ENCODE results near the gene FCHSD2. TPM values are rescaled to one million over a fixed set of nuclear protein-coding genes. Genes with fewer than 3 reads are reported as not detected.
"Not testable (repeated sequence)": the region's sequence is repeated elsewhere in the genome, so short reads cannot be mapped to it uniquely, and the experiment has no call there.

FCHSD2 gene
- total RNA-seq, 2 donors from 2014 or later: 21.7 to 22.3 TPM

GRCh38 chr11:73147771-73148681, 5.9 kb upstream of the FCHSD2 start:
- no peak overlapping the region for H3K4me3 Mint-ChIP-seq
- H3K4me1 Mint-ChIP-seq: peaks cover 20% of the 10 kb centered on the region
- no peaks in the 10 kb centered on the region for H3K27me3 Mint-ChIP-seq
- peak; percentile 61 for ATAC-seq (replicated peaks)
- peak overlapping the region; percentile 67 for H3K27ac Mint-ChIP-seq
- no peaks in the 10 kb centered on the region for H3K9me3 Mint-ChIP-seq
- H3K36me3 Mint-ChIP-seq (ENCODE audit: low read depth): no peaks in the 10 kb centered on the region

- no peak overlapping the region for H3K4me3 Mint-ChIP-seq
- H3K27me3 Mint-ChIP-seq: no peaks in the 10 kb centered on the region
- H3K36me3 Mint-ChIP-seq (ENCODE audit: low read depth): no peaks in the 10 kb centered on the region
- no peak for ATAC-seq (replicated peaks)
- H3K9me3 Mint-ChIP-seq: no peaks in the 10 kb centered on the region
- peaks cover 15% of the 10 kb centered on the region for H3K4me1 Mint-ChIP-seq
- peak overlapping the region; percentile 82 for H3K27ac Mint-ChIP-seq
Observed at GRCh38 chr11:73145986-73146575, 4.0 kb upstream of the FCHSD2 start.

GRCh38 chr11:73143126-73143838, 1.2 kb upstream of the FCHSD2 start:
- peaks cover 23% of the 10 kb centered on the region for H3K4me1 Mint-ChIP-seq
- H3K36me3 Mint-ChIP-seq (ENCODE audit: low read depth): peaks cover 20% of the 10 kb centered on the region
- H3K27me3 Mint-ChIP-seq: no peaks in the 10 kb centered on the region
- H3K4me3 Mint-ChIP-seq: peak overlapping the region; percentile 100
- peak overlapping the region; percentile 88 for H3K27ac Mint-ChIP-seq
- H3K9me3 Mint-ChIP-seq: no peaks in the 10 kb centered on the region
- ATAC-seq (replicated peaks): no peak

- Mint-ChIP-seq H3K27ac (peak overlapping the region; percentile 98), H3K4me1 (peaks cover 29% of the 10 kb centered on the region), H3K9me3 (no peaks in the 10 kb centered on the region), H3K27me3 (no peaks in the 10 kb centered on the region), H3K36me3 (ENCODE audit: low read depth) (peaks cover 37% of the 10 kb centered on the region), H3K4me3 (peak overlapping the region; percentile 100)
- peak; percentile 38 for ATAC-seq (replicated peaks)
Observed at GRCh38 chr11:73141309-73142127, 600 bp downstream of the FCHSD2 start.

- ATAC-seq (replicated peaks): peak; percentile 20
- Mint-ChIP-seq H3K9me3 (no peaks in the 10 kb centered on the region), H3K27ac (peak overlapping the region; percentile 98), H3K4me3 (peak overlapping the region; percentile 100), H3K4me1 (peaks cover 25% of the 10 kb centered on the region), H3K36me3 (ENCODE audit: low read depth) (peaks cover 41% of the 10 kb centered on the region), H3K27me3 (no peaks in the 10 kb centered on the region)
Observed at GRCh38 chr11:73141031-73141308, 1.1 kb downstream of the FCHSD2 start.

- peaks cover 25% of the 10 kb centered on the region for H3K4me1 Mint-ChIP-seq
- peak overlapping the region; percentile 100 for H3K4me3 Mint-ChIP-seq
- H3K9me3 Mint-ChIP-seq: no peaks in the 10 kb centered on the region
- peaks cover 47% of the 10 kb centered on the region for H3K36me3 Mint-ChIP-seq (ENCODE audit: low read depth)
- no peaks in the 10 kb centered on the region for H3K27me3 Mint-ChIP-seq
- peak overlapping the region; percentile 98 for H3K27ac Mint-ChIP-seq
- peak; percentile 10 for ATAC-seq (replicated peaks)
Observed at GRCh38 chr11:73140213-73141030, 1.7 kb downstream of the FCHSD2 start.

GRCh38 chr11:73139476-73140198, 2.5 kb downstream of the FCHSD2 start:
- no peaks in the 10 kb centered on the region for H3K27me3 Mint-ChIP-seq
- peaks cover 25% of the 10 kb centered on the region for H3K4me1 Mint-ChIP-seq
- ATAC-seq (replicated peaks): no peak
- H3K27ac Mint-ChIP-seq: peak overlapping the region; percentile 98
- H3K36me3 Mint-ChIP-seq (ENCODE audit: low read depth): peaks cover 54% of the 10 kb centered on the region
- H3K4me3 Mint-ChIP-seq: peak overlapping the region; percentile 100
- no peaks in the 10 kb centered on the region for H3K9me3 Mint-ChIP-seq

- H3K36me3 Mint-ChIP-seq (ENCODE audit: low read depth): peaks cover 72% of the 10 kb centered on the region
Observed at GRCh38 chr11:73137944-73138274, 4.2 kb downstream of the FCHSD2 start.

GRCh38 chr11:73137262-73137943, 4.7 kb downstream of the FCHSD2 start:
- Mint-ChIP-seq H3K27ac (no peak overlapping the region), H3K27me3 (no peaks in the 10 kb centered on the region), H3K4me1 (peaks cover 15% of the 10 kb centered on the region), H3K36me3 (ENCODE audit: low read depth) (peaks cover 77% of the 10 kb centered on the region), H3K9me3 (no peaks in the 10 kb centered on the region), H3K4me3 (no peak overlapping the region)
- ATAC-seq (replicated peaks): no peak

More at GRCh38 chr11:73137944-73138274, 4.2 kb downstream of the FCHSD2 start:
- Mint-ChIP-seq H3K27me3 (no peaks in the 10 kb centered on the region), H3K4me3 (no peak overlapping the region), H3K27ac (no peak overlapping the region), H3K9me3 (no peaks in the 10 kb centered on the region), H3K4me1 (peaks cover 18% of the 10 kb centered on the region)
- no peak for ATAC-seq (replicated peaks)

GRCh38 chr11:73136722-73137121, 5.4 kb downstream of the FCHSD2 start:
- H3K4me3 Mint-ChIP-seq; H3K27me3 Mint-ChIP-seq; ATAC-seq (replicated peaks); H3K9me3 Mint-ChIP-seq; H3K27ac Mint-ChIP-seq: not testable (repeated sequence)
- Mint-ChIP-seq H3K4me1 (peaks cover 15% of the 10 kb centered on the region), H3K36me3 (ENCODE audit: low read depth) (peaks cover 84% of the 10 kb centered on the region)

GRCh38 chr11:73135346-73136284, 6.5 kb downstream of the FCHSD2 start:
- Mint-ChIP-seq H3K4me1 (peaks cover 13% of the 10 kb centered on the region), H3K36me3 (ENCODE audit: low read depth) (peaks cover 83% of the 10 kb centered on the region)

GRCh38 chr11:73132349-73132748, 9.8 kb downstream of the FCHSD2 start:
- H3K4me3 Mint-ChIP-seq; H3K9me3 Mint-ChIP-seq; H3K27ac Mint-ChIP-seq; H3K27me3 Mint-ChIP-seq; H3K4me1 Mint-ChIP-seq; ATAC-seq (replicated peaks): not testable (repeated sequence)
- H3K36me3 Mint-ChIP-seq (ENCODE audit: low read depth): peaks cover 83% of the 10 kb centered on the region

More at GRCh38 chr11:73135346-73136284, 6.5 kb downstream of the FCHSD2 start:
- Mint-ChIP-seq H3K4me3 (no peak overlapping the region), H3K27me3 (no peaks in the 10 kb centered on the region), H3K27ac (peak overlapping the region; percentile 43), H3K9me3 (no peaks in the 10 kb centered on the region)
- no peak for ATAC-seq (replicated peaks)
